Stimulated activated CD4-positive, alpha-beta T cell treated with anti-CD3 and anti-CD28 coated beads, Interleukin-1b, Interleukin-23, amount 100 ng/mL, for 4 hours (primary cell): Measurements from ENCODE around the gene IL3.
"Not testable (repeated sequence)": the region's sequence is repeated elsewhere in the genome, so short reads cannot be mapped to it uniquely, and the experiment has no call there.

Source experiments
- DNase-seq, 2 donors: peaks; one replicate each; pipeline ENCODE4 v3.0.0-alpha.2; 2020; ENCODE audit warnings: low read depth in 2 of 2

IL3 gene

GRCh38 chr5:132093271-132093670, 32.8 kb downstream of the IL3 start:
- no peak for DNase-seq

GRCh38 chr5:132094393-132095076, 34.1 kb downstream of the IL3 start:
- no peak for DNase-seq

- DNase-seq: no peak
Measured at GRCh38 chr5:132095077-132095410, 34.6 kb downstream of the IL3 start.

GRCh38 chr5:132095424-132095972, 35.0 kb downstream of the IL3 start:
- no peak for DNase-seq

GRCh38 chr5:132096904-132097303, 36.4 kb downstream of the IL3 start:
- DNase-seq: no peak

GRCh38 chr5:132098151-132098594, 37.7 kb downstream of the IL3 start:
- no peak for DNase-seq

- DNase-seq: no peak
Measured at GRCh38 chr5:132098621-132099020, 38.2 kb downstream of the IL3 start.

- DNase-seq: peak in 1 of 2 donors; percentile 41
Measured at GRCh38 chr5:132099076-132099748, 38.8 kb downstream of the IL3 start.

GRCh38 chr5:132099905-132100304, 39.5 kb downstream of the IL3 start:
- DNase-seq: no peak

GRCh38 chr5:132100672-132101261, 40.3 kb downstream of the IL3 start:
- DNase-seq: no peak

GRCh38 chr5:132101385-132101880, 41.0 kb downstream of the IL3 start:
- DNase-seq: no peak

GRCh38 chr5:132102101-132102701, 41.7 kb downstream of the IL3 start:
- no peak for DNase-seq

- DNase-seq: no peak
Measured at GRCh38 chr5:132102944-132103331, 42.5 kb downstream of the IL3 start.

- peak in 1 of 2 donors; percentile 50 for DNase-seq
Measured at GRCh38 chr5:132103332-132103951, 43.0 kb downstream of the IL3 start.

GRCh38 chr5:132103969-132104391, 43.5 kb downstream of the IL3 start:
- no peak for DNase-seq

- no peak for DNase-seq
Measured at GRCh38 chr5:132104556-132104955, 44.1 kb downstream of the IL3 start.

GRCh38 chr5:132105688-132106087, 45.2 kb downstream of the IL3 start:
- no peak for DNase-seq

GRCh38 chr5:132108495-132108894, 48.0 kb downstream of the IL3 start:
- DNase-seq: not testable (repeated sequence)

- DNase-seq: not testable (repeated sequence)
Measured at GRCh38 chr5:132108957-132109356, 48.5 kb downstream of the IL3 start.

GRCh38 chr5:132109494-132110053, 49.1 kb downstream of the IL3 start:
- DNase-seq: no peak

GRCh38 chr5:132110195-132110594, 49.7 kb downstream of the IL3 start:
- no peak for DNase-seq
